ENCODE data around the gene ZNF664.

Gene ZNF664

GRCh38 chr12:124024776-124025175 lies 51.8 kb downstream of the ZNF664 start:
- no peak overlapping the region for H3K4me3 ChIP-seq (ENCODE audit: low read length)

DNA sequence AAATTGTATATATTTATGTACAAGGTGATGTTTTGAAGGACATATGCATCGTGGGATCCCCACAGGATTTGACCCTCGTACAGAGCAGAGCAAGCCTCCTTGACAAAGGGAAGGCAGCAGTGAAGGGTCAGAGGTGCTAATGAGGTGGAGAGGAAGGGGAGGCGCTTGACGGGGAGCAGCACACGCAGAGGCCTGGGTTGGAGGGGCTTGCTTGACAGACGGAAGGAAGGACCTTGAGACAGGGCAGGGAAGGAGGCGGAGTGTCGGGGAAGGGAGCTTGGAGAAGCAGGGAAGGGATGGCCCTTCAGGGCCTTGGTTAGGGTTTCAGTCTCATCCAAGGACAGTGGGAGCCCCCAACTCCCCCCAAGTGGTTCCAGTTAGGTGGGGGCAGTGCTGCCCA lies 52.6 kb downstream of the ZNF664 start:
- Histone ChIP-seq H3K9me3 (ENCODE audit: control insufficient read depth, insufficient read depth, low read length) (no peaks in the 10 kb centered on the region), H3K27me3 (ENCODE audit: control insufficient read depth, insufficient read depth, low read length) (no peaks in the 10 kb centered on the region), H3K36me3 (ENCODE audit: control insufficient read depth, insufficient read depth, low read length) (no peaks in the 10 kb centered on the region), H3K4me3 (ENCODE audit: low read length) (no peak overlapping the region), H3K4me1 (ENCODE audit: control insufficient read depth, insufficient read depth, low read length) (no peaks in the 10 kb centered on the region), H3K27ac (ENCODE audit: low read length) (no peak overlapping the region)
- DNase-seq (ENCODE audit: low read depth, low spot score) = no peak
- no CpG with 5 or more reads among the region's 8 CpGs for WGBS (ENCODE audit: insufficient coverage, insufficient read length)

More at GRCh38 chr12:124024776-124025175, 51.8 kb downstream of the ZNF664 start:
- no CpG with 5 or more reads among the region's 7 CpGs for WGBS (ENCODE audit: insufficient coverage, insufficient read length)
- H3K9me3 ChIP-seq (ENCODE audit: control insufficient read depth, insufficient read depth, low read length) = no peaks in the 10 kb centered on the region
- no peak for DNase-seq (ENCODE audit: low read depth, low spot score)
- H3K4me1 ChIP-seq (ENCODE audit: control insufficient read depth, insufficient read depth, low read length) = no peaks in the 10 kb centered on the region
- no peaks in the 10 kb centered on the region for H3K27me3 ChIP-seq (ENCODE audit: control insufficient read depth, insufficient read depth, low read length)
- H3K36me3 ChIP-seq (ENCODE audit: control insufficient read depth, insufficient read depth, low read length) = no peaks in the 10 kb centered on the region
- no peak overlapping the region for H3K27ac ChIP-seq (ENCODE audit: low read length)

- H3K27ac ChIP-seq (ENCODE audit: low read length) = no peak overlapping the region
- WGBS (ENCODE audit: insufficient coverage, insufficient read length) = no CpG with 5 or more reads among the region's 14 CpGs
- H3K36me3 ChIP-seq (ENCODE audit: control insufficient read depth, insufficient read depth, low read length) = no peaks in the 10 kb centered on the region
- no peaks in the 10 kb centered on the region for H3K9me3 ChIP-seq (ENCODE audit: control insufficient read depth, insufficient read depth, low read length)
- no peaks in the 10 kb centered on the region for H3K27me3 ChIP-seq (ENCODE audit: control insufficient read depth, insufficient read depth, low read length)
- H3K4me1 ChIP-seq (ENCODE audit: control insufficient read depth, insufficient read depth, low read length) = no peaks in the 10 kb centered on the region
- DNase-seq (ENCODE audit: low read depth, low spot score) = no peak
- no peak overlapping the region for H3K4me3 ChIP-seq (ENCODE audit: low read length)
Observed at GRCh38 chr12:124026755-124027745, 54.0 kb downstream of the ZNF664 start.

DNA sequence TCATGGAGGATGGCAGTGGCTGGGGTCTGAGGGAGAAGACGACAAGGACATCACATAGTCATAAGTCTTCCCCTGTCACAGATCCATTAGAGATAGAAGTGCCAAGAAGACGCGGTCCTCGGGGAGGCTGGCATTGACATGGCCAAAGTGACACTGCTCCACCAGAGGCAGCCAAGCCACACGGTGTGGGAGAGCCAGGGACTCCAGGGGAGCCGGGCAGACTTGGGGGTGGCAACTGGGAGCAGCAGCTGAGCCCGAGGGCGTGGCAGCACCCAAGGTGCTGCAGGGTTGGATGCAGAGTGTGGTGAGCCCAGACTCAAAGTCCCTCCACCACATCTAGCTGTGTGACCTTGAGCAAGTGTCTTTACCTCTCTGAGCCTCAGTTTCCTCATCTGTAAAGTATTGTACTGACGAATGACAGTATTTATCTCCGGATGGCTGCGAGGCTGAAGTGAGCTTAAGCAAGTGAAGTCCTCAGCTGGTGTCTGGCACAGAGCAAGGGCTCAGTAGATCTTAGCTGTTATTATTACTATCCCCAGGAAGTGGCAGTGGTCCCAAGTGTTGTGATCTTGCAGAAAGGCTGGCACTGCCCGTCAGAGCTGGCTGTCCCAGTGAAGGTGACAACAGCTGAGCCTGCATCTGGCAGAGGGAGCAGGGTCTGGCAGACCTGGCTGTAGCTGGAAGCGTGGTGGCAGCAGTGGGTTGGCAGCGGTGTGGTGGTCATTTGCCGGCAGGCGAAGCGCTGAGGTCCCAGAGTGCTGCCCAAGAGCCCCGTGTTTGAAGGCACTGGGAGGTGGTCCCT lies 54.9 kb downstream of the ZNF664 start:
- Histone ChIP-seq H3K9me3 (ENCODE audit: control insufficient read depth, insufficient read depth, low read length) (no peaks in the 10 kb centered on the region), H3K27me3 (ENCODE audit: control insufficient read depth, insufficient read depth, low read length) (no peaks in the 10 kb centered on the region), H3K36me3 (ENCODE audit: control insufficient read depth, insufficient read depth, low read length) (no peaks in the 10 kb centered on the region), H3K4me3 (ENCODE audit: low read length) (no peak overlapping the region), H3K4me1 (ENCODE audit: control insufficient read depth, insufficient read depth, low read length) (no peaks in the 10 kb centered on the region), H3K27ac (ENCODE audit: low read length) (no peak overlapping the region)
- no CpG with 5 or more reads among the region's 18 CpGs for WGBS (ENCODE audit: insufficient coverage, insufficient read length)
- no peak for DNase-seq (ENCODE audit: low read depth, low spot score)

- WGBS (ENCODE audit: insufficient coverage, insufficient read length) = no CpG with 5 or more reads among the region's 5 CpGs
- H3K4me1 ChIP-seq (ENCODE audit: control insufficient read depth, insufficient read depth, low read length) = no peaks in the 10 kb centered on the region
- H3K4me3 ChIP-seq (ENCODE audit: low read length) = no peak overlapping the region
- no peaks in the 10 kb centered on the region for H3K9me3 ChIP-seq (ENCODE audit: control insufficient read depth, insufficient read depth, low read length)
- no peaks in the 10 kb centered on the region for H3K36me3 ChIP-seq (ENCODE audit: control insufficient read depth, insufficient read depth, low read length)
- H3K27me3 ChIP-seq (ENCODE audit: control insufficient read depth, insufficient read depth, low read length) = no peaks in the 10 kb centered on the region
- H3K27ac ChIP-seq (ENCODE audit: low read length) = no peak overlapping the region
- DNase-seq (ENCODE audit: low read depth, low spot score) = no peak
Observed at GRCh38 chr12:124028555-124028925, 55.5 kb downstream of the ZNF664 start.

- Histone ChIP-seq H3K27me3 (ENCODE audit: control insufficient read depth, insufficient read depth, low read length) (no peaks in the 10 kb centered on the region), H3K4me3 (ENCODE audit: low read length) (no peak overlapping the region), H3K9me3 (ENCODE audit: control insufficient read depth, insufficient read depth, low read length) (no peaks in the 10 kb centered on the region), H3K4me1 (ENCODE audit: control insufficient read depth, insufficient read depth, low read length) (no peaks in the 10 kb centered on the region), H3K27ac (ENCODE audit: low read length) (no peak overlapping the region), H3K36me3 (ENCODE audit: control insufficient read depth, insufficient read depth, low read length) (no peaks in the 10 kb centered on the region)
- no CpG with 5 or more reads among the region's 12 CpGs for WGBS (ENCODE audit: insufficient coverage, insufficient read length)
- no peak for DNase-seq (ENCODE audit: low read depth, low spot score)
Observed at GRCh38 chr12:124030008-124030407, 57.0 kb downstream of the ZNF664 start.

DNA sequence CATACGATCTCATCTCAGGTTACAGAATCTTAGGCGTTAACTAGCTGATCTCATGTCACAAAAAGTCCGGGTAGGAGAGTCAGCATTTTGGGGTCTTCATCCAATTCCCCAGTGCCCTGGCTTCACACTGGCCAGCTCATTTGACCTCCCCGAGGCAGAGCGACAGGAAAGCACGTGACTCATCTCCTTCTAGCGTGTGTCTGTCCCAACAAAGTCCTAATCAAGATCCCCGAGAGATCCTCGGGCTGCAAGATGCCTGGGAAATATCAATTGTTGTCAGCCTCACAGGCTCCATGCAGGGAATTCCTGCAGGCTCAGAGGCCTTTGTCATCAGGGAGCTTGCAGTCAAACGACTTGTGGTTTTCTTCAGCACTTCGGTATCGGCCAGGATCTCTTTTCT lies 57.5 kb downstream of the ZNF664 start:
- no peak overlapping the region for H3K4me3 ChIP-seq (ENCODE audit: low read length)
- no peaks in the 10 kb centered on the region for H3K4me1 ChIP-seq (ENCODE audit: control insufficient read depth, insufficient read depth, low read length)
- H3K9me3 ChIP-seq (ENCODE audit: control insufficient read depth, insufficient read depth, low read length) = no peaks in the 10 kb centered on the region
- no peaks in the 10 kb centered on the region for H3K36me3 ChIP-seq (ENCODE audit: control insufficient read depth, insufficient read depth, low read length)
- no peak overlapping the region for H3K27ac ChIP-seq (ENCODE audit: low read length)
- no peak for DNase-seq (ENCODE audit: low read depth, low spot score)
- H3K27me3 ChIP-seq (ENCODE audit: control insufficient read depth, insufficient read depth, low read length) = no peaks in the 10 kb centered on the region
- no CpG with 5 or more reads among the region's 12 CpGs for WGBS (ENCODE audit: insufficient coverage, insufficient read length)

- Histone ChIP-seq H3K27me3 (ENCODE audit: control insufficient read depth, insufficient read depth, low read length) (no peaks in the 10 kb centered on the region), H3K9me3 (ENCODE audit: control insufficient read depth, insufficient read depth, low read length) (no peaks in the 10 kb centered on the region), H3K4me1 (ENCODE audit: control insufficient read depth, insufficient read depth, low read length) (no peaks in the 10 kb centered on the region), H3K36me3 (ENCODE audit: control insufficient read depth, insufficient read depth, low read length) (no peaks in the 10 kb centered on the region), H3K4me3 (ENCODE audit: low read length) (no peak overlapping the region), H3K27ac (ENCODE audit: low read length) (no peak overlapping the region)
- DNase-seq (ENCODE audit: low read depth, low spot score) = no peak
- WGBS (ENCODE audit: insufficient coverage, insufficient read length) = no CpG with 5 or more reads among the region's 5 CpGs
Observed at GRCh38 chr12:124031058-124031457, 58.0 kb downstream of the ZNF664 start.

DNA sequence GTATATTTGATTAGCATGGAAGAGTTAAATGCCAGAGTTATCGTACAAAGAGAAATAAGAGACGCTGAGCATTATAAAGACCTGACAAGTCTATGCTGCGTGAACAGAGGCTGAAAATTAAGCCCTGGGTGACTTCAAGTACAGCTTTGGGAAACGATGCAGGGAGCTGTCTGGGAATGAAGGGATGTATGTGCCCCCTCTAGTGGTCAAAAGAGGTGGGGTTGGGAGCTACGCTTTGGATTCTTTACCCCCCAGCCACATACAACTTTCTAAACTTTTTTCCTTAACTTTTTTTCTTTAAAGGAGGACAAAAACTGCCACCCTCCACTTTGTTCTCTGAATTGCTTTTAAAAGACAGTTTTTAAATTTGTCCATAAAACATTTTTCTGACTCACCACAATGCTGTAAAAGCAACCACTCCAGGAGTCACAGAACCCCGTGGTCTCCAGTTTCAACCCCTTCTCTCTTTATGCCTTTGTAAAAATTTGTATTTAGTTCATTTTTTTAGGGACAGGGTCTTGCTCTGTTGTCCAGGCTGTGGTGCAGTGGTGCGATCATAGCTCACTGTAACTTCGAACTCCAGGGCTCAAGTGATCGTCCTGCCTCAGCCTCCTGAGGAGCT lies 59.4 kb downstream of the ZNF664 start:
- Histone ChIP-seq H3K4me3 (ENCODE audit: low read length) (no peak overlapping the region), H3K36me3 (ENCODE audit: control insufficient read depth, insufficient read depth, low read length) (no peaks in the 10 kb centered on the region), H3K27ac (ENCODE audit: low read length) (no peak overlapping the region), H3K9me3 (ENCODE audit: control insufficient read depth, insufficient read depth, low read length) (no peaks in the 10 kb centered on the region), H3K4me1 (ENCODE audit: control insufficient read depth, insufficient read depth, low read length) (no peaks in the 10 kb centered on the region), H3K27me3 (ENCODE audit: control insufficient read depth, insufficient read depth, low read length) (no peaks in the 10 kb centered on the region)
- WGBS (ENCODE audit: insufficient coverage, insufficient read length) = no CpG with 5 or more reads among the region's 9 CpGs
- no peak for DNase-seq (ENCODE audit: low read depth, low spot score)

DNA sequence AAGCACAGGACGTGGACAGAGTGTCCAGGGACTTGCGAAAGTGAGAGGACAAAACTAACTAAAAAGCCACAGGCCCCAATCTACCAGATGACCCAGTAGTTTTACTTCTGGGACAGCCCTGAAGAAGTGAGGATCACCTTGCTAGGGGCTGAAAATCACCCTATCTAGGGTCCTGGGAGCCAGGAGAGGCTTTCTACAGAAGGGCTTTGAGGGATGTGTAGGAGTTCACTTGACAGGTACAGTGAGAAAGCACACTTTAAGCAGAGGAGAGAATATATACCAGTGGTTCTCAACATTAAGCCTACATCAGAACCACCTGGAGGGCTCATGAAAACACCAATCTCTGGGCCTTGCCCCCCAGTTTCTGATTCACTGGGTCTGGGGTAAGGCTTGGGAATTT lies 60.8 kb downstream of the ZNF664 start:
- WGBS (ENCODE audit: insufficient coverage, insufficient read length) = no CpG with 5 or more reads among the region's 2 CpGs
- Histone ChIP-seq H3K9me3 (ENCODE audit: control insufficient read depth, insufficient read depth, low read length) (no peaks in the 10 kb centered on the region), H3K36me3 (ENCODE audit: control insufficient read depth, insufficient read depth, low read length) (no peaks in the 10 kb centered on the region), H3K27ac (ENCODE audit: low read length) (no peak overlapping the region), H3K27me3 (ENCODE audit: control insufficient read depth, insufficient read depth, low read length) (no peaks in the 10 kb centered on the region), H3K4me1 (ENCODE audit: control insufficient read depth, insufficient read depth, low read length) (no peaks in the 10 kb centered on the region), H3K4me3 (ENCODE audit: low read length) (no peak overlapping the region)
- no peak for DNase-seq (ENCODE audit: low read depth, low spot score)

Measured in iPS DF 6.9 (cell line).